Measurements from ENCODE around the gene PRDX5.

GRCh38 chr11:64361659-64362058, 43.7 kb downstream of the PRDX5 start:
- TF ChIP-seq CSRNP3 (CRISPR knock-in tag; IDR thresholded peaks at IDR 0.05) (no peak), CSDC2 (CRISPR knock-in tag; IDR thresholded peaks at IDR 0.05) (no peak), ARNTL (CRISPR knock-in tag; IDR thresholded peaks at IDR 0.05; ENCODE audit: borderline replicate concordance, low read depth) (no peak), POU6F1 (CRISPR knock-in tag; IDR thresholded peaks at IDR 0.05; ENCODE audit: borderline replicate concordance, low read depth) (no peak), OSR1 (CRISPR knock-in tag; IDR thresholded peaks at IDR 0.05) (no peak), ZNF70 (CRISPR knock-in tag; IDR thresholded peaks at IDR 0.05) (no peak), ZFP3 (CRISPR knock-in tag; IDR thresholded peaks at IDR 0.05) (no peak)
- TF ChIP-seq, protein P1, sequence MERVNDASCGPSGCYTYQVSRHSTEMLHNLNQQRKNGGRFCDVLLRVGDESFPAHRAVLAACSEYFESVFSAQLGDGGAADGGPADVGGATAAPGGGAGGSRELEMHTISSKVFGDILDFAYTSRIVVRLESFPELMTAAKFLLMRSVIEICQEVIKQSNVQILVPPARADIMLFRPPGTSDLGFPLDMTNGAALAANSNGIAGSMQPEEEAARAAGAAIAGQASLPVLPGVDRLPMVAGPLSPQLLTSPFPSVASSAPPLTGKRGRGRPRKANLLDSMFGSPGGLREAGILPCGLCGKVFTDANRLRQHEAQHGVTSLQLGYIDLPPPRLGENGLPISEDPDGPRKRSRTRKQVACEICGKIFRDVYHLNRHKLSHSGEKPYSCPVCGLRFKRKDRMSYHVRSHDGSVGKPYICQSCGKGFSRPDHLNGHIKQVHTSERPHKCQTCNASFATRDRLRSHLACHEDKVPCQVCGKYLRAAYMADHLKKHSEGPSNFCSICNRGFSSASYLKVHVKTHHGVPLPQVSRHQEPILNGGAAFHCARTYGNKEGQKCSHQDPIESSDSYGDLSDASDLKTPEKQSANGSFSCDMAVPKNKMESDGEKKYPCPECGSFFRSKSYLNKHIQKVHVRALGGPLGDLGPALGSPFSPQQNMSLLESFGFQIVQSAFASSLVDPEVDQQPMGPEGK (CRISPR knock-in tag; IDR thresholded peaks at IDR 0.05; ENCODE audit: borderline replicate concordance): no peak
- TF ChIP-seq, protein P2, sequence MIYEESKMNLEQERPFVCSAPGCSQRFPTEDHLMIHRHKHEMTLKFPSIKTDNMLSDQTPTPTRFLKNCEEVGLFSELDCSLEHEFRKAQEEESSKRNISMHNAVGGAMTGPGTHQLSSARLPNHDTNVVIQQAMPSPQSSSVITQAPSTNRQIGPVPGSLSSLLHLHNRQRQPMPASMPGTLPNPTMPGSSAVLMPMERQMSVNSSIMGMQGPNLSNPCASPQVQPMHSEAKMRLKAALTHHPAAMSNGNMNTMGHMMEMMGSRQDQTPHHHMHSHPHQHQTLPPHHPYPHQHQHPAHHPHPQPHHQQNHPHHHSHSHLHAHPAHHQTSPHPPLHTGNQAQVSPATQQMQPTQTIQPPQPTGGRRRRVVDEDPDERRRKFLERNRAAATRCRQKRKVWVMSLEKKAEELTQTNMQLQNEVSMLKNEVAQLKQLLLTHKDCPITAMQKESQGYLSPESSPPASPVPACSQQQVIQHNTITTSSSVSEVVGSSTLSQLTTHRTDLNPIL (CRISPR knock-in tag; IDR thresholded peaks at IDR 0.05; ENCODE audit: low read depth): no peak

All from SK-N-SH treated with all-trans-retinoic acid at 6 μM for 48 hours (cell line).